Thyroid gland (tissue), 4 donors: ENCODE data around the gene CD300A.

Source experiments
- CTCF ChIP-seq, 6 experiments: fragments of 200-600 bp in 3 of 6; fragments of 450-650 bp in 3 of 6; sonication (generic) in 3 of 6; IDR thresholded peaks; one replicate each; pipeline ENCODE4 v1.5.1; 2016 to 2019; ENCODE audit warnings: antibody characterized with exemption in 6 of 6, mild to moderate bottlenecking in 2 of 6, inconsistent platforms in 1 of 6, moderate library complexity in 1 of 6
- POLR2A ChIP-seq, 2 donors: fragments of 450-650 bp; IDR thresholded peaks; one replicate each; pipeline ENCODE4 v1.6.1; 2017; ENCODE audit warnings: antibody characterized with exemption in 2 of 2, mild to moderate bottlenecking in 2 of 2, moderate library complexity in 1 of 2

- TF ChIP-seq CTCF (IDR thresholded peaks at IDR 0.05), result no peak
- TF ChIP-seq POLR2A (IDR thresholded peaks at IDR 0.05), result no peak
Measured at GRCh38 chr17:74523308-74523707, 56.9 kb downstream of the CD300A start.
